Measurements from ENCODE around the gene CPZ.

Gene CPZ

DNA sequence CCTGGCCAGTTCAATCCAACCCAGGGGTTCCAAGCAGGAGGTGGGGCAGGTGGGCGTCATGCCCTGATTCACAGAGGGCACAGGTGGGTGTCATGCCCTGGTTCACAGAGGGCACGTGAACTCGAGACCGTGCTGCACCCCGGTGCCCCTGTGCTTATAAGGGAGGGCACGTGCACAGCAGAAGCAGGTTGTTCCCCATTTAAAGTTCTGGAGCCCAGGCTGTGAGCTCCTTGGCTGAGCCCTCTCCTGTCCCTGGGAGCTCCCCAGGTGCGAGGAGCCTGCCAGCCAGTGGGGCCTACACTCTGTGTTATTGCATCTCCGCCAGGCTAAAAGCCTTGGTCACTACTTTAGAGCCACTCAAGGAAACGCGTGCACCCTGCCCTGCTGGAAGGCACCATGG, 3.2 kb upstream of the CPZ start:
- Histone ChIP-seq H3K79me1 (ENCODE audit: low read length) (peaks cover 25% of the 10 kb centered on the region), H3K18ac (ENCODE audit: low read length) (no peak overlapping the region), H4K91ac (ENCODE audit: low read depth, low read length) (no peak overlapping the region), H3K27me3 (ENCODE audit: insufficient read depth, low read length) (no peaks in the 10 kb centered on the region), H3K4me3 (ENCODE audit: low read depth, low read length) (no peak overlapping the region), H3K9me3 (ENCODE audit: insufficient read depth, low read depth, low read length) (no peaks in the 10 kb centered on the region), H3K4me1 (ENCODE audit: control insufficient read depth in 1 of 2, insufficient read depth in 2 of 2, low read length in 2 of 2) (peaks cover 12 to 25% of the 10 kb centered on the region in 2 experiments), H2AK5ac (ENCODE audit: low read length) (no peak overlapping the region), H4K12ac (ENCODE audit: low read depth, low read length) (no peak overlapping the region), H3K4ac (ENCODE audit: low read depth, low read length) (no peak overlapping the region), H2BK12ac (ENCODE audit: low read length) (no peak overlapping the region), H3K23ac (ENCODE audit: low read length) (no peak overlapping the region), H3K79me2 (ENCODE audit: control insufficient read depth, insufficient read depth, low read length, poor library complexity) (peaks cover 4% of the 10 kb centered on the region), H2AFZ (ENCODE audit: insufficient read depth, low read length, poor library complexity) (no peak overlapping the region), H3K14ac (ENCODE audit: low read length) (no peak overlapping the region), H3K9ac (ENCODE audit: low read length) (no peak overlapping the region), H3K36me3 (ENCODE audit: control insufficient read depth in 1 of 2, insufficient read depth in 2 of 2, low read length in 2 of 2) (peaks cover 0 to 6% of the 10 kb centered on the region in 2 experiments), H2BK120ac (ENCODE audit: insufficient read depth, low read length, poor library complexity) (no peak overlapping the region), H3K4me2 (ENCODE audit: low read length) (no peak overlapping the region), H3K27ac (ENCODE audit: low read depth, low read length) (no peak overlapping the region), H2BK5ac (ENCODE audit: low read depth, low read length, poor library complexity) (no peak overlapping the region), H4K8ac (ENCODE audit: low read depth, low read length) (no peak overlapping the region)
- WGBS (ENCODE audit: extremely low coverage, insufficient coverage, insufficient read length) = no CpG with 5 or more reads among the region's 10 CpGs
- no peak for DNase-seq

DNA sequence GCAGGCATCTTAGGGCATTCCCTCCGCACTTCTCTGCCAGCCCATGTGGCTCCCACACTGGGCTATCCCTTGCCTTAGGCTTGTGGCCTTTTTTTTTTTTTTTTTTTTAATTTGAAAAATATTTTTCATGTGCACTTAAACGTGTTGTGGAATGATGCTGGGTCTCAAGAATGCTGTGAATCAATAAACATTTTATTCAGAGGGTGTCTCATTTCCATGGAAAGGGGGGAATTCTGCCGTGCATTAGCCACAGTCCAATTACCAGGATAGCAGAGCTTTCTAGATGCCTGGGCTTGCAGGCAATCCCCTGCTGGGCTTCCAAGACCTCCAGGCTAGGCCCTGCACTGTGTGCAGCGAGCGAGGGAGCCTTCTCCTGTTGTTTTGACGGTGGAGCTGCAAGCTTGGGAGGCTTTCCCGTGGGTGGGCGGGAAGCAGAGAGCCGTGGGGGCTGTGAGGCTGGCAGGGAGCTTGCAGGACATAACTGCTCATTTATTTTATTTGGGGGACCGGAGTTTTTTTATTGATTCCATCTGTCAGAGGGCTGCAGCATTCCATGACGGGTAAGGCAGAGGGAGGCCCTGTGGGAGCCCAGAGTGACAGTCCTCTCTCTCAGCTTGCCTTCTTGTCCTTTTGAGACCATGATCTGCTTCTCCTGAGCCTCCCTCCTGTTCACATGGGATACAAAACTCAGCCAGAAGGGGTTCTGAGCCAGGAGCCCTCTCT, 2.6 kb upstream of the CPZ start:
- no peak overlapping the region for H3K18ac ChIP-seq (ENCODE audit: low read length)
- H3K23ac ChIP-seq (ENCODE audit: low read length) = no peak overlapping the region
- H2AFZ ChIP-seq (ENCODE audit: insufficient read depth, low read length, poor library complexity) = no peak overlapping the region
- no peak overlapping the region for H3K9ac ChIP-seq (ENCODE audit: low read length)
- H3K27ac ChIP-seq (ENCODE audit: low read depth, low read length) = no peak overlapping the region
- H2BK5ac ChIP-seq (ENCODE audit: low read depth, low read length, poor library complexity) = no peak overlapping the region
- no peak overlapping the region for H3K4ac ChIP-seq (ENCODE audit: low read depth, low read length)
- no CpG with 5 or more reads among the region's 11 CpGs for WGBS (ENCODE audit: extremely low coverage, insufficient coverage, insufficient read length)
- H2BK12ac ChIP-seq (ENCODE audit: low read length) = no peak overlapping the region
- no peaks in the 10 kb centered on the region for H3K27me3 ChIP-seq (ENCODE audit: insufficient read depth, low read length)
- H3K4me1 ChIP-seq (ENCODE audit: control insufficient read depth in 1 of 2, insufficient read depth in 2 of 2, low read length in 2 of 2) = peaks cover 12 to 25% of the 10 kb centered on the region in 2 experiments
- no peak overlapping the region for H3K4me2 ChIP-seq (ENCODE audit: low read length)
- no peak overlapping the region for H4K91ac ChIP-seq (ENCODE audit: low read depth, low read length)
- no peak overlapping the region for H3K4me3 ChIP-seq (ENCODE audit: low read depth, low read length)
- peaks cover 4% of the 10 kb centered on the region for H3K79me2 ChIP-seq (ENCODE audit: control insufficient read depth, insufficient read depth, low read length, poor library complexity)
- no peak overlapping the region for H4K8ac ChIP-seq (ENCODE audit: low read depth, low read length)
- no peak for DNase-seq
- H3K9me3 ChIP-seq (ENCODE audit: insufficient read depth, low read depth, low read length) = no peaks in the 10 kb centered on the region
- peaks cover 24% of the 10 kb centered on the region for H3K79me1 ChIP-seq (ENCODE audit: low read length)
- H2BK120ac ChIP-seq (ENCODE audit: insufficient read depth, low read length, poor library complexity) = no peak overlapping the region
- H2AK5ac ChIP-seq (ENCODE audit: low read length) = no peak overlapping the region
- H3K36me3 ChIP-seq (ENCODE audit: control insufficient read depth in 1 of 2, insufficient read depth in 2 of 2, low read length in 2 of 2) = peaks cover 0 to 6% of the 10 kb centered on the region in 2 experiments
- H3K14ac ChIP-seq (ENCODE audit: low read length) = no peak overlapping the region
- H4K12ac ChIP-seq (ENCODE audit: low read depth, low read length) = no peak overlapping the region

DNA sequence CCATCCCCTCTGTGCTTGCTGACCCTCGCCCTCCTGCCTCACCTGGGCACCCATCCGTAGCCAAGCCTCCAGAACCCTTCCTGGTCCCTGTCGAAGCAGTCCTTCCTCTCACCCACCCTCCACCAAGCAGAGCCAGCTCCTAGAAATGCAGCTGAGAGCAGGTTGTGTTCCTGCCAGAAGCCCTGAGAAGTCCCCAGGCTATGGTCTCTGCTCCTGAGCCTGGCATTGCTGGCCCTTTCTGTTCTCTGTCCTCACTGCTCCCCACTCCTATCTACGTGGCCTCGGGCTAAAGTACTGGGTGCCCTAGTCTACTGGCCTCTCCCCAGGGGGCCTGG, 2.1 kb upstream of the CPZ start:
- DNase-seq = no peak
- Histone ChIP-seq H4K8ac (ENCODE audit: low read depth, low read length) (no peak overlapping the region), H3K79me2 (ENCODE audit: control insufficient read depth, insufficient read depth, low read length, poor library complexity) (peaks cover 7% of the 10 kb centered on the region), H3K4me2 (ENCODE audit: low read length) (no peak overlapping the region), H3K4me1 (ENCODE audit: control insufficient read depth in 1 of 2, insufficient read depth in 2 of 2, low read length in 2 of 2) (peaks cover 17 to 28% of the 10 kb centered on the region in 2 experiments), H3K14ac (ENCODE audit: low read length) (no peak overlapping the region), H3K4me3 (ENCODE audit: low read depth, low read length) (no peak overlapping the region), H2BK120ac (ENCODE audit: insufficient read depth, low read length, poor library complexity) (no peak overlapping the region), H3K23ac (ENCODE audit: low read length) (no peak overlapping the region), H3K36me3 (ENCODE audit: control insufficient read depth in 1 of 2, insufficient read depth in 2 of 2, low read length in 2 of 2) (peaks cover 5 to 10% of the 10 kb centered on the region in 2 experiments), H2BK5ac (ENCODE audit: low read depth, low read length, poor library complexity) (no peak overlapping the region), H3K9ac (ENCODE audit: low read length) (no peak overlapping the region), H4K91ac (ENCODE audit: low read depth, low read length) (no peak overlapping the region), H2BK12ac (ENCODE audit: low read length) (no peak overlapping the region), H3K4ac (ENCODE audit: low read depth, low read length) (no peak overlapping the region), H2AFZ (ENCODE audit: insufficient read depth, low read length, poor library complexity) (no peak overlapping the region), H3K18ac (ENCODE audit: low read length) (no peak overlapping the region), H3K27me3 (ENCODE audit: insufficient read depth, low read length) (no peaks in the 10 kb centered on the region), H3K27ac (ENCODE audit: low read depth, low read length) (no peak overlapping the region), H4K12ac (ENCODE audit: low read depth, low read length) (no peak overlapping the region), H2AK5ac (ENCODE audit: low read length) (no peak overlapping the region), H3K9me3 (ENCODE audit: insufficient read depth, low read depth, low read length) (no peaks in the 10 kb centered on the region), H3K79me1 (ENCODE audit: low read length) (peaks cover 26% of the 10 kb centered on the region)
- whole genome bisulfite sequencing (ENCODE audit: extremely low coverage, insufficient coverage, insufficient read length) = no CpG with 5 or more reads among the region's 5 CpGs

DNA sequence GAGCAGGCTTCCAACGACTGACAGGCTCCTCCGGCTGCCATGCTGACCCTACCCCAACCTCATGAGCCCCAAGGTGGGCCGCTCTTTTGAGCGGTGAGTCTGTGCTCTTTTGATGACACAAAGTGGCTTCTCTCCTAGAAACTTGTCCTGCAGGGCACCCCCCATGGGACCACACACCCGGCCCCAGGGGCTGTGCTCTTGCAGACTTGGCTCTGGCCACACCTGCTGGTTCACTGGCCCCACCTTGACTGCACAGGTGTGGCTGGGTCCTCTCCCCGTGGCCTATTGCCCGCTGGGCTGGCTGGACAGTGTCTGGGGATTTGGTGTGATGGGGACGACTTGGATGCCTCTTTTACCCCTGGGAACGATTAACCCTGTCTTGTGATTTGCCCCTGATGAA, 1.5 kb upstream of the CPZ start:
- no peak overlapping the region for H3K14ac ChIP-seq (ENCODE audit: low read length)
- H3K79me2 ChIP-seq (ENCODE audit: control insufficient read depth, insufficient read depth, low read length, poor library complexity) = peaks cover 7% of the 10 kb centered on the region
- peaks cover 17 to 31% of the 10 kb centered on the region in 2 experiments for H3K4me1 ChIP-seq (ENCODE audit: control insufficient read depth in 1 of 2, insufficient read depth in 2 of 2, low read length in 2 of 2)
- no peak overlapping the region for H2AK5ac ChIP-seq (ENCODE audit: low read length)
- peaks cover 26% of the 10 kb centered on the region for H3K79me1 ChIP-seq (ENCODE audit: low read length)
- no peak for DNase-seq
- peaks cover 5 to 10% of the 10 kb centered on the region in 2 experiments for H3K36me3 ChIP-seq (ENCODE audit: control insufficient read depth in 1 of 2, insufficient read depth in 2 of 2, low read length in 2 of 2)
- no peak overlapping the region for H3K23ac ChIP-seq (ENCODE audit: low read length)
- H2BK12ac ChIP-seq (ENCODE audit: low read length) = no peak overlapping the region
- H4K12ac ChIP-seq (ENCODE audit: low read depth, low read length) = no peak overlapping the region
- H3K27ac ChIP-seq (ENCODE audit: low read depth, low read length) = no peak overlapping the region
- WGBS (ENCODE audit: extremely low coverage, insufficient coverage, insufficient read length) = no CpG with 5 or more reads among the region's 9 CpGs
- no peak overlapping the region for H2BK5ac ChIP-seq (ENCODE audit: low read depth, low read length, poor library complexity)
- no peak overlapping the region for H4K91ac ChIP-seq (ENCODE audit: low read depth, low read length)
- H2BK120ac ChIP-seq (ENCODE audit: insufficient read depth, low read length, poor library complexity) = no peak overlapping the region
- no peaks in the 10 kb centered on the region for H3K9me3 ChIP-seq (ENCODE audit: insufficient read depth, low read depth, low read length)
- H3K4me2 ChIP-seq (ENCODE audit: low read length) = no peak overlapping the region
- H3K18ac ChIP-seq (ENCODE audit: low read length) = no peak overlapping the region
- no peak overlapping the region for H3K4me3 ChIP-seq (ENCODE audit: low read depth, low read length)
- H4K8ac ChIP-seq (ENCODE audit: low read depth, low read length) = no peak overlapping the region
- no peak overlapping the region for H2AFZ ChIP-seq (ENCODE audit: insufficient read depth, low read length, poor library complexity)
- H3K4ac ChIP-seq (ENCODE audit: low read depth, low read length) = no peak overlapping the region
- no peaks in the 10 kb centered on the region for H3K27me3 ChIP-seq (ENCODE audit: insufficient read depth, low read length)
- no peak overlapping the region for H3K9ac ChIP-seq (ENCODE audit: low read length)

Measured in trophoblast cell (in vitro differentiated cells and primary cell).